Stimulated activated CD8-positive, alpha-beta memory T cell treated with anti-CD3 and anti-CD28 coated beads, Interleukin-7, amount 100 ng/mL, for 1 hour (primary cell): ENCODE measurements around the gene PRSS22.

Source experiments
- DNase-seq, 2 donors: peaks; one replicate each; pipeline ENCODE4 v3.0.0-alpha.2; 2020; ENCODE audit warnings: low read depth in 2 of 2

The PRSS22 gene

DNA sequence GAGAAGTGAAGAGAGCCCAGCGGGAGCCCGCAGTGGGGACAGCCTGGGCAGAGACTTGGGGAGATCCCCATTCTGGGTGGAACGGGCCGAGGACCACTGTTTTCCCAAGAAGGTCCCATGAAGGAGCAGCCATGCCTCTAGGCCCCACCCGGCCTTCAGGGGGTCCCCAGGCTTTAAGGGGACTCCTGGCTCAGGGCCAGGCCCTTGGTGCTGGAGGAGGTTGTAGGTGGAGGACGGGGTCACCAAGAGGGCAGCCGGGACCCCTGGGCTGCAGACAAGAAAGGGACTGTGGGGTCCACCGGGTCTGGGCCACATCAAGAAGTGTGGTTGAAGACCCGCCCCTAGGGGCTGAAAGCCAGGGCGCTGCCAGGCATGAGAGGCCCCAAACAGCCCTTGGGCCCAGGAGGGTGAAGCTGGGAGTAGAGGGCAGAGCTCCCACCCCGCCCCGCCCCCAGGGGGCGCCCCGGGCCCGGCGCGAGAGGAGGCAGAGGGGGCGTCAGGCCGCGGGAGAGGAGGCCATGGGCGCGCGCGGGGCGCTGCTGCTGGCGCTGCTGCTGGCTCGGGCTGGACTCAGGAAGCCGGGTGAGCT is 41.1 kb downstream of the PRSS22 start, which contains the start of gene PRSS21:
PRSS21 (plus strand) TSS at position 487 of the 589 bp plus-strand sequence; CDS start at position 519, 32 bp downstream.
- DNase-seq = no peak

DNA sequence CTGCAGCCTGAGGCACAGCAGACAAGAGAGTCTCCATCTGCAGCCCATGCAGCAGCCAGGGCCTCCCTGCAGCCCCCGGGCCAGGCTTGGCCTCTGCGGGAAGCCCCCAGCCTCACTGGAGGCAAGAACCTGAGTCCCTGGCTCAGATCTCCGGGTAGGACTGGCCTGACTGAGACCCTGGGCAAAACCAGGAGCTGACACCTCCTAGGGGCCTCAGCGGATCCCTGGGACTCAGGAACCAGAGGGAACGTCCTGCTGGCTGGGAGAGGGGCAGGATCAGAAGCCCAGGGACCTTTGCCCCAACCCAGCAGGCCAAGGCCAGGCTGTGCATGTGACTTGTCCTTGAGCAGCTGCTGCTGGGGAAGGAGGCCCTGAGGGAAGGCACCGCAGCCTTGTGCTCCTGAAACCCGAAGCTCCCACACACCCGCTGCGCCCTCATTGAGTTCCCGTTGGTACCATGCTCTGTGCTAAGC is 42.6 kb downstream of the PRSS22 start:
- no peak for DNase-seq

DNA sequence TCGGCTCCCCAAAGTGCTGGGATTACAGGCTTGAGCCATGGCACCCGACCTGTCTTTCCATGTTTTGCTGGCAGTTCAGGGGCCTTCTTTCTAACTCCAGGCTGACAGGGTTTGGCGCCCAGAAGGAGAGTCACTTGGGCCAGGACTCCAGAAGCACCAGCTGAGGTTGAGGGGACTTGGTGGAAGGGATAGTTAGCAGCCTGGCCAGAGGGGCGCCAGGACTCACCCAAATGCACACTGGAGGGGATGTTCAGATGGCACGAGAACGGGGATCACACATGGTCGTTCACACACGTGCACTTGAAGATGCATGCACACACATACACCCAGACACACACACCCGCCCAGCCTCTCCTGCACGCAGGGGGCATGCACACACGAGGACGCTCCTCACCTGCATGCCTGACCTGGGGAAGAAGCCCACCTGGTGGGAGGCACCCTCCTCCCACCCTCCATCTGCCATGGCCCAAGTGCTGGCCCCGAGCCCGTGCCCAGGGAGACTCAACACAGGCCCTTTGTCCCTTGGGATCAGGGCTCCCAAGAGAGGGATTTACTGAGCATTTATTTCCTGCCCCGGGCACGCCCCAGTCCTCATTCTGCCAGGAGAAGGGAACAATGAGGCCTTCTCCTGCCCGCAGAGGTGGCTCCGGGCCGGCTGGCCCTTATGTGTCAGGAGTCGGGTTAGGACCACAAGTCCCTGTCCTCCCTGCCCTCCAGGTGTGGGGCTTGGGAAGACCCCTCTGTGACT is 43.2 kb downstream of the PRSS22 start:
- no peak for DNase-seq

DNA sequence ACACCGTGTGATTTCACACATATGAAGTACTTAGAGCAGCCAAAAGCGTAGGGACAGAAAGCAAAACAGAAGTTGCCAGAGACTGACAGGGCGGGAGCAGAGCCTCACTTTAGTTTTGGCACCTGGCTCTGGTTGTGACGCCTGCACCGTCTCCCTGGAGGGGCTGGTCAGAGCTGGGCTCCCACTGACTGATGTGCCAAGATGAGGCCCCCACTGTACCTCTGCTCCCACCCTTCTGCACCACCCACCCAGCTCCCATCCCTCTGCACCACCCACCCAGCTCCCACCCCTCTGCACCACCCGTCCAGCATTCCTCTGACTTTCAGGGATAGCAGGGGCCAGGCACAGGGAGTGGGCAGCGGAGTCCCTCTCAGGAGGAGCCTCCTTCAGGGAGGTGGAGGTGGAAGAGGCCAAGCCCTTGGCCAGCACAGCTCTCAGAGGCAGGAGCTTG is 44.2 kb downstream of the PRSS22 start:
- DNase-seq = no peak

DNA sequence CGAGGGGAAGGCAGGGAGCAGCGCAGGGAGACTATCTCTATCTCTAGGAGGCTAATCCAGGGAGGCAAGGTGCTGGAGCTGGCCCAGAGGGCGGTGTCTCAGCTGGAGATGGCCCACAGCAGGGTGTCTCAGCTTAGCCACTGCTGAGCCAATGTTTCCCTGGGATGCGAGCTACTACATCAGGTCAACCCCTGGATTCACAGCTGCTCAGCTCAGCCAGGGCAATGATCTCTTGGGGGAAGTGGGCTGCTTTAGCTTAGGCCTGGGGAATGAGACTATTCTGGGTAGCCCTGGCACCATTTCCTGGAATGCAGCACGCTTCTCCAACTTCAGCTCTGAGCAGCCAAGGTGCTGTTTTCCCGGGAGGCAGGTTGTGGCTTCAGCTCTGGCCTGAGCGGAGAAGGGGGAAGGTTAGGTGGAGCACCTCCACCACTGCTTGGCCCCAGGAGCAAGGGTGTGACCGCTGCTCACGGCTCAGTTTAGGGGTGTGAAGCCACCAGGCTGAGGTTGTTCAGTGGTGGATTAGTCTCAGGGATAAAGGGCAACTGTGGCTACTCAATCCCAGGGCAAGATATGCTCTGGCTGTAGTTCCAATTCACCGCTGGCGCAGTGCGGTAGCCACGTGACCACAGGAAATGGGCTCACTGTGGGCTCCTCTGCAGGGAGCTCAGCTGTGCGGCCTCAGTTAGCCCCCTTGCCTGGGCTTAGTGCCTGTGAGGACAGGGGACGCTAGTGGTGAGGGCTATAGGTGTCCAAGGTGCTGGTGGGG is 46.1 kb downstream of the PRSS22 start:
- no peak for DNase-seq

DNA sequence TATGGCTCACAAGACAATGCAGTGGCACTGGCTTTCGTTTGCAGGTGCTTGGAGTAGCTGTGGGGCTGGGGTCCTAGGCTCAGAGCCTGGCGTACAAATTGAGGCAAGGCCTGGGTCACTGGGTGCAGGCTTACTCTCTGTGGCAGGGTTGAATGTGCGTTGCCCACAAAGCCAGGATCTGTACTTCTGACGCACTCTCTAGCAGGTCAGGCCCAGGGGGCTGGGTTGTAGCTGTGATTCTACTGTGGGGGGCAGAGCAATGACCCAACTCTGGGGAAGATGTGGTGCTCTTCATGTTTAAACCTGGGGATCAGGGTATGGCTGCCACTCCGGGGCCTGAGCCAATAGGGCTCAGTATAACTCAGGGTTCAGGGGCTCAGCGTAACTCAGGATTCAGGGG is 47.3 kb downstream of the PRSS22 start:
- DNase-seq = no peak

DNA sequence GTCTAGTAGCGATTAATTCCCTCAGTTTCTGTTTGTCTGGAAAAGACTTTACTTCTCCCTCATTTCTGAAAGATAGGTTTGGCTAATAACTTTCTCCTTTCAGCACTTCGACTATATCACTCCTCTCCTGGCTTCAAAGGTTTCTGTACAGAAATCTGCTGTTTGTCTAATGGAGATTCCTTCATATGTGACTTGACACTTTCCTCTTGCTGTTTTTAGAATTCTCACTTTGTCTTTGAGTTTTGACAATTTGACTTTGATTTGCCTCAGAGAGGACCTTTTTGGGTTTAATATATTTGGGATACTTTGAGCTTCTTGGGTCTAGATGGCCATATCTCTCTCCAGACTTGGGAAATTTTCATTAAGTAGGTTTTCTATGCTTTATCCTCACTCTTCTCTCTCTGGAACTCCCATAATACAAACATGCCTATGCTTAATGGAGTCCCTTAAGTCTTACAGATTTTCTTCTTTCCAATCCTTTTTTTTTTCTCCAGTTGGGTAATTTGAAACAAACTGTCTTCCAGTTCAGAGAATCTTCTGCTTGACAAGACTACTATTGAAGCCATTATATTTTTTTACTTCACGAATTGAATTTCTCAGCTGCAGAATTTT is 48.7 kb downstream of the PRSS22 start:
- DNase-seq = no peak

DNA sequence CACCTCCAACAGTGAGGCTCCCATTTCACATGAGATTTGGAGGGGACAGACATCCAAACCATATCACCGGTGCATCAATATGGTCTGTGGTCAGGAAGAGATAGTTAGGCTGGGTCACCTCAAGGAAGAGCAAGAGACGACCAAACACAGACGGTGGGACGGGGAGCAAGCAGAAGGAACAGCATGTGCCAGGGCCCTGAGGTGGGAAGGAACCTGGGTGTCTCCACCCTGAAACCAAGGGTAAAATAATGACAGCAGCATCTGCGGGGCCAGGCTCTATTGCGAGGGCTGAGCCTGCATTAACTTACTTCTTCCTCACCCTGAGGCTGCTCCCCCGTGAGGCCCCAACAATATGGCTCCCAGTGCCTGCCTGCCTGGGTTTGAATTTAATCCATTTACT is 49.8 kb downstream of the PRSS22 start:
- DNase-seq = no peak

DNA sequence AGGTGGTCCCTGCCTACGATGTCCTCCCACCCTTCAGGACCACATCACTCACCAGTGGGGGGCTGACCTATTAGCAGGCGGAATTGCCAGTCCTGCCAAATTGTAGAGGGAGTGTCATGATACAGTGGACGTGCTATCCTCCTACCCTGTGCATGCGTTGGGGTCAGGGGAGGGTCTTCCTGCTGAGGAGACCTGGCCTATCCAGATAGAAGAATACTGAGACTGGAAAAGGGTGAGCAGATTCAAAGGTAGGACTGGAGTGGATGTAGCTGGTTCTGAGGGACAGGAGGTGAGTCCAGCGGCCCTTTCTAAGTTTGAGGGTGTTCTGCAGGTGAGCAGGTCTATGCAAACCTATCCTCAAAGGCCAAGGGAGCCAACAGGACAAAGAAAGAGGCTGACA is 51.7 kb downstream of the PRSS22 start:
- no peak for DNase-seq

DNA sequence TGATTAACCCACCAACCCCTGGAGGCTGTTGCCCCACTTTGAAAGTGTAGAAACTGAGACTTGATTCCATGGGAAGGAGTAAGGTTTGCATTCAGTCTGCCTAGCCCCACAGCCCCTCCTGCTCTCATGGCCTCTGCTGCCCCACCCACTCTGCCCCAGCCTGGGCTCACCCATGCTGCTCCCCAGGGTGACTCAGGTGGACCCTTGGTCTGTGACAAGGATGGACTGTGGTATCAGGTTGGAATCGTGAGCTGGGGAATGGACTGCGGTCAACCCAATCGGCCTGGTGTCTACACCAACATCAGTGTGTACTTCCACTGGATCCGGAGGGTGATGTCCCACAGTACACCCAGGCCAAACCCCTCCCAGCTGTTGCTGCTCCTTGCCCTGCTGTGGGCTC is 53.2 kb downstream of the PRSS22 start:
- no peak for DNase-seq

DNA sequence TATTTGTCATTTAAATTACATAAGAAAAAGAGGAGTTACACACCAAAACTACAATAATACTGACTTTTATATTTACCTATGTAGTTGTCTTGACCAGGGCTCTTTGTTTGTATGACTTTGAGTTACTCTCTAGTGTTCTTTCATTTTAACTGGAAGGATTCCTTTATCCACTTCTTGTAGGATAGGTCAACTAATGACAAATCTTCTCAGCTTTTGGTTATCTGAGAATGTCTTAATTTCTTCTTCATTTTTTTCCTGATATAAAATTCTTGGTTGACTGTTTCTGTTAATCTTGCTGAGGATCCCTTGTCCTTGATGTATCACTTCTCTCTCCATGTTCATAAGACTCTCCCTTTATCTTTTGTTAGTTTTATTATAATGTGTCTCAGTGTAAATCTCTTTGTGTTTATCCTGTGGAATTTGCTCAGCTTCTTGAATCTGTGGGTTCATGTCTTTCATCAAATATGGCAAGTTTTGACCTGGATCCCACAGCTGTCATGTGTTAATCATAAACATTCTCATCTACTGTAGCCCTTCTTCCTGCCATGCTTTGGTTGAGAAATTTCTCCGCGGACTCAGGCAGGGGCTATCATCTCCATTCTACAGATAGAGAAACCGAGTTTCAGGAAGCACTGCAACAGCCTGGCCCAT is 54.3 kb downstream of the PRSS22 start:
- no peak for DNase-seq
